Calu3 (cell line): ENCODE measurements around the gene LRRFIP2. TPM values are rescaled to one million over a fixed set of nuclear protein-coding genes. Genes with fewer than 3 reads are reported as not detected.

Experiments
- BruUV-seq: library from RNA; stranded (reverse); fragments of 400-500 nt; replicated peaks from 2 replicates; lab custom pipeline; 2021; lab: Mats Ljungman, UMichigan
- CTCF ChIA-PET: fragments of 300-600 bp; sonication (Branson Sonifier 250); formaldehyde crosslinking; loops from one replicate; lab custom pipeline; 2022; ENCODE audit warnings: antibody characterized with exemption; lab: Charles Lee
- DNase-seq: peaks from one replicate; pipeline ENCODE4 v3.0.0; 2022
- H3K27ac Mint-ChIP-seq: one replicate; pipeline ENCODE4 v1.8.0; 2022; ENCODE audit warnings: mixed read lengths; ENCODE audit not compliant: unreplicated experiment
- H3K27me3 Mint-ChIP-seq: one replicate; pipeline ENCODE4 v1.8.0; 2022; ENCODE audit warnings: mixed read lengths; ENCODE audit not compliant: unreplicated experiment
- H3K36me3 Mint-ChIP-seq: one replicate; pipeline ENCODE4 v1.8.0; 2022; ENCODE audit warnings: mild to moderate bottlenecking, moderate library complexity, mixed read lengths; ENCODE audit not compliant: insufficient read depth, unreplicated experiment
- H3K4me1 Mint-ChIP-seq: one replicate; pipeline ENCODE4 v1.8.0; 2022; ENCODE audit warnings: mild to moderate bottlenecking, low read depth, mixed read lengths; ENCODE audit not compliant: unreplicated experiment
- H3K4me3 Mint-ChIP-seq: one replicate; pipeline ENCODE4 v1.8.0; 2022; ENCODE audit warnings: mild to moderate bottlenecking, low read depth, moderate library complexity, mixed read lengths; ENCODE audit not compliant: unreplicated experiment
- H3K9me3 Mint-ChIP-seq: one replicate; pipeline ENCODE4 v1.8.0; 2022; ENCODE audit warnings: low read depth, mixed read lengths; ENCODE audit not compliant: unreplicated experiment
- intact Hi-C: fragments of 100-400 bp; cut with micrococcal nuclease; formaldehyde crosslinking; loops from one replicate; pipeline ENCODE4 v1.10.0; 2022; ENCODE audit not compliant: unreplicated experiment
- total RNA-seq: library from RNA; stranded (reverse); gene quantifications from 2 replicates; pipeline ENCODE4 v1.2.3, GENCODE V29; 2022
- TF ChIP-seq, protein P1 (sequence below): fragments of 200-600 bp; IDR thresholded peaks from one replicate; pipeline ENCODE4 v1.8.0; 2022; ENCODE audit warnings: antibody characterized with exemption; ENCODE audit not compliant: unreplicated experiment

LRRFIP2 gene
- total RNA-seq, 1 experiment from 2014 or later = 38.8 TPM

DNA sequence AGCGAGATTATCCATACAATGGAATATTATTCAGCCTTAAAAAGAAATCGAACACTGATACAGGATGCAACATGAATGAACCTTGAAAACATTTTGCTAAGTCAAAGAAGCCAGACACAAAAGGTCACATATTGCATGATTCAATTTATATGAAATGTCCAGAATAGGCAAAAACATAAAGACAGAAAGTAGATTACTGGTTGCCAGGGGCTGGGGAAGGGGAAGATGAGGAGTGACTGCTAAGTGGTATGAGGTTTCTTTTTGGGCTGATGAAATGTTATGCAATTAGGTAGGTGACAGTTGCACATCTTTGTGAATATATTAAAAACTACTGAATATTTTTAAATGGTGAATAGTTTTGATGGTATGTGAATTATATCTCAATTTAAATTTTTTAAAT is 38.3 kb downstream of the LRRFIP2 start:
- Mint-ChIP-seq H3K27ac (no peak overlapping the region), H3K4me1 (peaks cover 13% of the 10 kb centered on the region), H3K36me3 (no peaks in the 10 kb centered on the region), H3K27me3 (no peaks in the 10 kb centered on the region), H3K4me3 (no peak overlapping the region), H3K9me3 (no peaks in the 10 kb centered on the region)
- TF ChIP-seq, protein P1, sequence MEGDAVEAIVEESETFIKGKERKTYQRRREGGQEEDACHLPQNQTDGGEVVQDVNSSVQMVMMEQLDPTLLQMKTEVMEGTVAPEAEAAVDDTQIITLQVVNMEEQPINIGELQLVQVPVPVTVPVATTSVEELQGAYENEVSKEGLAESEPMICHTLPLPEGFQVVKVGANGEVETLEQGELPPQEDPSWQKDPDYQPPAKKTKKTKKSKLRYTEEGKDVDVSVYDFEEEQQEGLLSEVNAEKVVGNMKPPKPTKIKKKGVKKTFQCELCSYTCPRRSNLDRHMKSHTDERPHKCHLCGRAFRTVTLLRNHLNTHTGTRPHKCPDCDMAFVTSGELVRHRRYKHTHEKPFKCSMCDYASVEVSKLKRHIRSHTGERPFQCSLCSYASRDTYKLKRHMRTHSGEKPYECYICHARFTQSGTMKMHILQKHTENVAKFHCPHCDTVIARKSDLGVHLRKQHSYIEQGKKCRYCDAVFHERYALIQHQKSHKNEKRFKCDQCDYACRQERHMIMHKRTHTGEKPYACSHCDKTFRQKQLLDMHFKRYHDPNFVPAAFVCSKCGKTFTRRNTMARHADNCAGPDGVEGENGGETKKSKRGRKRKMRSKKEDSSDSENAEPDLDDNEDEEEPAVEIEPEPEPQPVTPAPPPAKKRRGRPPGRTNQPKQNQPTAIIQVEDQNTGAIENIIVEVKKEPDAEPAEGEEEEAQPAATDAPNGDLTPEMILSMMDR = no peak
- no TSS peak for BruUV-seq
- no peak for DNase-seq
- CTCF ChIA-PET = interaction anchor here (0.8 kb wide), 1 partner anchor 47 kb away, joined by 3 read pairs; no protein-coding TSS in a partner anchor
- intact Hi-C loops = no loop called here

DNA sequence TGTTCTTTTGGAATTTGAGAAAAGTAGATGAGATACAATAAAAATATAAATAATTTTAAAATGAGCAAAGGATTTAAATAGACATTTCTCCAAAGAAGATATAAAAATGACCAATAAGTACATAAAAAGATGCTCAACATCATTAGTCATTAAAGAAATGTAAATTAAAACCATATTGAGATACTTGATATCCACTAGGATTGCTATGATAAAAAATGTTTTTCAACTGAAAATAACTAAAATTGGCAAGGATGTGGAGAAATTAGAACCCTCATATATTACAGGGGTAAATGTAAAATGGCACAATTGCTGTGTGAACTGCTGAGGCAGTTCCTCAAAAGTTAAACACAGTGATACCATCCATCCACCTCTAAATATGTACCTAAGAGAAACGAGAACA is 38.8 kb downstream of the LRRFIP2 start:
- H3K4me3 Mint-ChIP-seq = no peak overlapping the region
- H3K27ac Mint-ChIP-seq = no peak overlapping the region
- H3K4me1 Mint-ChIP-seq = peaks cover 17% of the 10 kb centered on the region

DNA sequence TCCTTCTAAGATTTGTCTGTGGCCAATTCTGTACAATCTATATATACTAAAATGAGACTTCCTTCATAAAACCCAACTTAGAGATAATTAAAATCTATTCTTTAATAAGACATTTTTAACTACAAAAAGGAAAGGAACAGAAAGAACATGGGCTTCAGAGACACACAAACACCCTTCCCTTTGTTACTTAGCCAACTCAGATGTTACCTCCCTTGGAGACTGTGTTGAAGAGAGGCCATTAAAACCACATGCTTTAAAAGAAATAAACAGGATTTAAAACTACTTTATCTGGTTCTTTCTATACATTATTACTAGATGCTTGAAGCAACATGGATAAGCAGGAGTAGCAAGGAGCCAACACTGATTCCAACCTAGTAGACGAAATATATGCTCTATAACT is 42.0 kb downstream of the LRRFIP2 start:
- Mint-ChIP-seq H3K27ac (no peak overlapping the region), H3K27me3 (no peaks in the 10 kb centered on the region), H3K9me3 (no peaks in the 10 kb centered on the region), H3K4me1 (peaks cover 17% of the 10 kb centered on the region), H3K4me3 (no peak overlapping the region), H3K36me3 (no peaks in the 10 kb centered on the region)
- intact Hi-C loops = no loop called here
- CTCF ChIA-PET = no interaction called here
- DNase-seq = no peak
- TF ChIP-seq, protein P1 = no peak
- BruUV-seq = no TSS peak

More for the DNA sequence above, 38.8 kb downstream of the LRRFIP2 start:
- intact Hi-C loops = no loop called here
- TF ChIP-seq, protein P1 = no peak
- no TSS peak for BruUV-seq
- CTCF ChIA-PET = interaction anchor here (0.7 kb wide), 1 partner anchor 123 kb away, joined by 4 read pairs; no protein-coding TSS in a partner anchor
- Mint-ChIP-seq H3K9me3 (no peaks in the 10 kb centered on the region), H3K36me3 (no peaks in the 10 kb centered on the region), H3K27me3 (no peaks in the 10 kb centered on the region)
- DNase-seq = no peak

DNA sequence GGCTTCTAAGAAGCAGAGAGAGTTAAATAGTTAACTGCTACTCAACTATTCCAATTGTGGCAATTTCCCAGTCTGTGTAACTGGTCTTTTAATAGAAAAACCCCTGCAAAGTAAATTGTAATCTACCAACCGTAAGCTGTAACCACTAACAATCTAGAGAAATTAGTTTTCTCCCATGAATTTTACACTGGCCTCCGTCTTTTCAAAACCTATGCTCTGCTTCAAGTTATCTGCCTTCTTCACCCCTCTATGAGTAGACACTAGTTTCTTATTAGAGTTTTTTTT is 42.6 kb downstream of the LRRFIP2 start:
- TF ChIP-seq, protein P1 = no peak
- no peak overlapping the region for H3K27ac Mint-ChIP-seq
- H3K9me3 Mint-ChIP-seq = no peaks in the 10 kb centered on the region
- no peak for DNase-seq
- CTCF ChIA-PET = no interaction called here
- peaks cover 17% of the 10 kb centered on the region for H3K4me1 Mint-ChIP-seq
- intact Hi-C loops = no loop called here
- H3K27me3 Mint-ChIP-seq = no peaks in the 10 kb centered on the region
- H3K36me3 Mint-ChIP-seq = no peaks in the 10 kb centered on the region
- BruUV-seq = no TSS peak
- no peak overlapping the region for H3K4me3 Mint-ChIP-seq
